Loucy (cell line): ENCODE results near the gene F7.

ENCODE experiments used
- EZH2phosphoT487 ChIP-seq: fragments of 200-600 bp; IDR thresholded peaks from 2 replicates; pipeline ENCODE4 v1.6.1; 2018; ENCODE audit warnings: antibody characterized with exemption, mild to moderate bottlenecking, moderate library complexity, borderline replicate concordance
- TF ChIP-seq, protein P1 (sequence below): fragments of 200-600 bp; sonication (generic); conservative IDR thresholded peaks from 2 replicates; pipeline ENCODE4 v1.5.1; 2014; ENCODE audit warnings: mild to moderate bottlenecking, antibody characterized with exemption, low read length

- TF ChIP-seq, protein P1, sequence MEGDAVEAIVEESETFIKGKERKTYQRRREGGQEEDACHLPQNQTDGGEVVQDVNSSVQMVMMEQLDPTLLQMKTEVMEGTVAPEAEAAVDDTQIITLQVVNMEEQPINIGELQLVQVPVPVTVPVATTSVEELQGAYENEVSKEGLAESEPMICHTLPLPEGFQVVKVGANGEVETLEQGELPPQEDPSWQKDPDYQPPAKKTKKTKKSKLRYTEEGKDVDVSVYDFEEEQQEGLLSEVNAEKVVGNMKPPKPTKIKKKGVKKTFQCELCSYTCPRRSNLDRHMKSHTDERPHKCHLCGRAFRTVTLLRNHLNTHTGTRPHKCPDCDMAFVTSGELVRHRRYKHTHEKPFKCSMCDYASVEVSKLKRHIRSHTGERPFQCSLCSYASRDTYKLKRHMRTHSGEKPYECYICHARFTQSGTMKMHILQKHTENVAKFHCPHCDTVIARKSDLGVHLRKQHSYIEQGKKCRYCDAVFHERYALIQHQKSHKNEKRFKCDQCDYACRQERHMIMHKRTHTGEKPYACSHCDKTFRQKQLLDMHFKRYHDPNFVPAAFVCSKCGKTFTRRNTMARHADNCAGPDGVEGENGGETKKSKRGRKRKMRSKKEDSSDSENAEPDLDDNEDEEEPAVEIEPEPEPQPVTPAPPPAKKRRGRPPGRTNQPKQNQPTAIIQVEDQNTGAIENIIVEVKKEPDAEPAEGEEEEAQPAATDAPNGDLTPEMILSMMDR: no peak
- no peak for TF ChIP-seq EZH2phosphoT487
These were observed 55.4 kb downstream of the F7 start for GRCh38 chr13:113160983-113161382.
